ENCODE data around the gene EZH2. TPM values are rescaled to one million over a fixed set of nuclear protein-coding genes. Genes with fewer than 3 reads are reported as not detected.

The EZH2 gene
- total RNA-seq, 2 experiments from 2014 or later: 112 to 114 TPM

GRCh38 chr7:148909568-148909967, 25.5 kb upstream of the EZH2 start:
- Mint-ChIP-seq H3K4me1 (ENCODE audit: low read depth) (peaks cover 52% of the 10 kb centered on the region), H3K4me3 (no peak overlapping the region), H3K9me3 (no peaks in the 10 kb centered on the region), H3K36me3 (ENCODE audit: low read depth) (no peaks in the 10 kb centered on the region), H3K27ac (no peak overlapping the region), H3K27me3 (no peaks in the 10 kb centered on the region)
- no peak for TF ChIP-seq CTCF (IDR thresholded peaks at IDR 0.05)
- no peak for DNase-seq
- ATAC-seq: no peak
- ChIA-PET CTCF (no interaction called here), POLR2A (interaction anchor here (1.5 to 8.7 kb wide), 2 partner anchors 24 to 30 kb away, joined by 5 to 107 read pairs; no protein-coding TSS in a partner anchor)
- intact Hi-C loops (cut with micrococcal nuclease): no loop called here

- H3K27me3 Mint-ChIP-seq: no peaks in the 10 kb centered on the region
- DNase-seq: no peak
- no peak overlapping the region for H3K27ac Mint-ChIP-seq
- no peaks in the 10 kb centered on the region for H3K9me3 Mint-ChIP-seq
- ChIA-PET CTCF (interaction anchor here (1.5 kb wide), 1 partner anchor 35 kb away, joined by 6 read pairs; no protein-coding TSS in a partner anchor), POLR2A (no interaction called here)
- intact Hi-C loops (cut with micrococcal nuclease): no loop called here
- no peak for TF ChIP-seq CTCF (IDR thresholded peaks at IDR 0.05)
- no peak for ATAC-seq
- H3K4me3 Mint-ChIP-seq: no peak overlapping the region
- H3K4me1 Mint-ChIP-seq (ENCODE audit: low read depth): peaks cover 39% of the 10 kb centered on the region
- H3K36me3 Mint-ChIP-seq (ENCODE audit: low read depth): no peaks in the 10 kb centered on the region
Measured at GRCh38 chr7:148906707-148907498, 22.8 kb upstream of the EZH2 start.

- no peaks in the 10 kb centered on the region for H3K9me3 Mint-ChIP-seq
- no peak overlapping the region for H3K27ac Mint-ChIP-seq
- DNase-seq (no peak), ATAC-seq (no peak)
- H3K27me3 Mint-ChIP-seq: no peaks in the 10 kb centered on the region
- ChIA-PET CTCF (no interaction called here), POLR2A (interaction anchor here (1.1 to 2.1 kb wide), 2 partner anchors 36 to 120 kb away, joined by 3 to 7 read pairs; no protein-coding TSS in a partner anchor)
- peaks cover 26% of the 10 kb centered on the region for H3K4me1 Mint-ChIP-seq (ENCODE audit: low read depth)
- no peaks in the 10 kb centered on the region for H3K36me3 Mint-ChIP-seq (ENCODE audit: low read depth)
- no peak for TF ChIP-seq CTCF (IDR thresholded peaks at IDR 0.05)
- no peak overlapping the region for H3K4me3 Mint-ChIP-seq
- intact Hi-C loops (cut with micrococcal nuclease): no loop called here
Measured at GRCh38 chr7:148905093-148905666, 21.1 kb upstream of the EZH2 start.

GRCh38 chr7:148903504-148903903, 19.4 kb upstream of the EZH2 start:
- peak overlapping the region; percentile 0 for H3K27ac Mint-ChIP-seq
- no peak for TF ChIP-seq CTCF (IDR thresholded peaks at IDR 0.05)
- POLR2A ChIA-PET: interaction anchor here (1.0 to 2.1 kb wide), 6 partner anchors 10 to 38 kb away, joined by 3 to 10 read pairs (median 5); no protein-coding TSS in a partner anchor
- ATAC-seq (peak; percentile 53), DNase-seq (no peak)
- CTCF ChIA-PET: interaction anchor here (1.2 to 1.6 kb wide), 5 partner anchors 9 to 47 kb away, joined by 3 to 8 read pairs (median 5); no protein-coding TSS in a partner anchor
- no peaks in the 10 kb centered on the region for H3K9me3 Mint-ChIP-seq
- no peaks in the 10 kb centered on the region for H3K27me3 Mint-ChIP-seq
- H3K36me3 Mint-ChIP-seq (ENCODE audit: low read depth): no peaks in the 10 kb centered on the region
- peaks cover 19% of the 10 kb centered on the region for H3K4me1 Mint-ChIP-seq (ENCODE audit: low read depth)
- intact Hi-C loops (cut with micrococcal nuclease): no loop called here
- H3K4me3 Mint-ChIP-seq: no peak overlapping the region

GRCh38 chr7:148901178-148901577, 17.1 kb upstream of the EZH2 start:
- no peak for TF ChIP-seq CTCF (IDR thresholded peaks at IDR 0.05)
- no peak overlapping the region for H3K4me3 Mint-ChIP-seq
- ATAC-seq: peak; percentile 34
- no peaks in the 10 kb centered on the region for H3K9me3 Mint-ChIP-seq
- no peaks in the 10 kb centered on the region for H3K27me3 Mint-ChIP-seq
- intact Hi-C loops (cut with micrococcal nuclease): no loop called here
- POLR2A ChIA-PET: interaction anchor here (1.1 to 1.5 kb wide), 2 partner anchors 16 to 40 kb away, joined by 3 to 5 read pairs; no protein-coding TSS in a partner anchor
- H3K4me1 Mint-ChIP-seq (ENCODE audit: low read depth): peaks cover 19% of the 10 kb centered on the region
- no peak overlapping the region for H3K27ac Mint-ChIP-seq
- CTCF ChIA-PET: interaction anchor here (0.9 to 1.5 kb wide), 2 partner anchors 11 to 86 kb away, joined by 3 read pairs; no protein-coding TSS in a partner anchor
- no peak for DNase-seq
- H3K36me3 Mint-ChIP-seq (ENCODE audit: low read depth): no peaks in the 10 kb centered on the region
